GM18505 (cell line): Measurements from ENCODE around the gene PEX11B.
"Not testable (repeated sequence)": the region's sequence is repeated elsewhere in the genome, so short reads cannot be mapped to it uniquely, and the experiment has no call there.

Experiments used
- ATAC-seq: cut with Tn5 transposase; IDR thresholded peaks from one replicate; pipeline ENCODE4 v1.9.1; 2021; ENCODE audit not compliant: unreplicated experiment
- POLR2A ChIP-seq: IDR thresholded peaks from 4 replicates; pipeline ENCODE4 v1.6.1; 2011; ENCODE audit warnings: borderline replicate concordance; ENCODE audit not compliant: insufficient read depth, insufficient read length; ENCODE audit errors: extremely low read depth

PEX11B gene

DNA sequence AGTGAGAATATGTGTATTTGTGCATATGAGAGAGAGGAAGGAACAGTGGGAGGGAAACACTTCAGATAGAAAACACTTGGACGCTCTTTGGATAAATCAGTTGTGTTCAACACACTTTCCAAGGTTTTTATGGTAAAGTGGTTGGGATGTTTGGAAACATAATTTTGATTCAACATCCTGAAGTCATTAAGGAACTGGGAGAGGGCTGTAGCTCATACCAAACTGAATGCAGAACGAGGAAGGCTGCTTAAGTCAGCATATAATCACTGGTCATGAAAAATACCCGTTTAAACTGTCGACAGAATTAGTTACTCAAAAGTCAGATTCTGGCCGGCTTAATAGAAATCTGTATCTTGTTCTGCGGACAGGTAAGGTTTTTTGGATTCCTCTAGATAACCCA, 24.4 kb upstream of the PEX11B start:
- no peak for TF ChIP-seq POLR2A

DNA sequence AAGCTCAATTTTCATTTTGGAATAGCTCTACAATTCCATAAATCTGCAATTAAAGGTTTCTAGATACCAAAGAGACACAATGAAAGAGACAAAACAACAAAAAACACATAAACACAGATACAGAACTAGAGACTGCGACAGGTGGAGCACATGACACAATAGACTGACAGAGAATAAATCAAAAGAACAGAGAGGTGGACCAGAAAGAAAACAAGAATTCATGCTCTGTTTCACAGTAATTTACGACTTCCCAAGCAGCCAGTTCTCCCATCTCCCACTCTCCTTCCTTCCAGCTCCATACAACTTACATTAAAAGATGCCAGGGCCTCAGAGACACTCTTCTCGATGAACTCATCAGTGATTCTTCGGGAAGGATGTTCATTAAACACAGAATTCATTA, 23.9 kb upstream of the PEX11B start:
- ATAC-seq: no peak
- no peak for TF ChIP-seq POLR2A

More for the DNA sequence above, 24.4 kb upstream of the PEX11B start:
- no peak for ATAC-seq

DNA sequence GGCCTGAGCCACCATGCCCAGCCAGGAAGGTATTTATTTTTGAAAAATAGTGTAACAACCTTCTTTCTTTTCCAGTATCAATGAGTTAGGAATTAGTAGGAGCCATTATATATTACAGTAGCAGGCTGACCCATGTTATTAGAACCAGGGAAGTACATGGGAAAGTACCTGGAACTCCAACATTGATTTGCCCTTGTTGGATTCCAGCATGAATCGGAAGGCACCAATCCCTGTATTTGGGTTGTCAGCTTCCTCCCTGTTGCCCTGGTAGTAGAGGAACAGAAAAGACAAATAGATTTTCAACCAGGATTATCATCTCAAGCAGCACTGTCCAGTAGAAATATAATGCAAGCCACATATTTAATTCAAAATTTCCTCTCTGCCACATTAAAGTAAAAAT, 18.9 kb upstream of the PEX11B start:
- no peak for TF ChIP-seq POLR2A
- no peak for ATAC-seq

DNA sequence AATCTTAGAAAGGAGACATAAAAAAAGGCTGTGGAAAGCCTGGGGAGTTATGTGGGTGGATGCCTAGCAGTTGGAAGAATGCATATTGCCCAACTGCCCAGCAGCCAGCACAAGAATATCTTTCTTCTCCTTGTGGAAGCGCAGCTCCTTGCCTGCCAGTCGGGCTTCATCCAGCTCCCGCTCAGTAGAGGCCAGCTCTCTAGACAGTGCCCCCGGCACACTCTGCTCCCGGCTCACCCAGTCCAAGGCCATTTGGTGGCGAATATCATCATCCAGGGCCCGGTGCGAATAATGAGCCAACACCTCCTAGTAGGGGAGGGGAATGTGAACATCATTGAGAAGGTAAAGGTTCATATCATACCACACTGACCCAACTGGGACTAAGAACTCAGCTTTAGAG, 17.7 kb upstream of the PEX11B start:
- no peak for TF ChIP-seq POLR2A
- no peak for ATAC-seq

GRCh38 chr1:145935708-145936107, 17.2 kb upstream of the PEX11B start:
- TF ChIP-seq POLR2A: no peak
- no peak for ATAC-seq

- ATAC-seq: not testable (repeated sequence)
Measured at GRCh38 chr1:145932522-145933009, 14.0 kb upstream of the PEX11B start.

GRCh38 chr1:145927916-145928643, 9.6 kb upstream of the PEX11B start:
- peak; percentile 41 for TF ChIP-seq POLR2A
- no peak for ATAC-seq

DNA sequence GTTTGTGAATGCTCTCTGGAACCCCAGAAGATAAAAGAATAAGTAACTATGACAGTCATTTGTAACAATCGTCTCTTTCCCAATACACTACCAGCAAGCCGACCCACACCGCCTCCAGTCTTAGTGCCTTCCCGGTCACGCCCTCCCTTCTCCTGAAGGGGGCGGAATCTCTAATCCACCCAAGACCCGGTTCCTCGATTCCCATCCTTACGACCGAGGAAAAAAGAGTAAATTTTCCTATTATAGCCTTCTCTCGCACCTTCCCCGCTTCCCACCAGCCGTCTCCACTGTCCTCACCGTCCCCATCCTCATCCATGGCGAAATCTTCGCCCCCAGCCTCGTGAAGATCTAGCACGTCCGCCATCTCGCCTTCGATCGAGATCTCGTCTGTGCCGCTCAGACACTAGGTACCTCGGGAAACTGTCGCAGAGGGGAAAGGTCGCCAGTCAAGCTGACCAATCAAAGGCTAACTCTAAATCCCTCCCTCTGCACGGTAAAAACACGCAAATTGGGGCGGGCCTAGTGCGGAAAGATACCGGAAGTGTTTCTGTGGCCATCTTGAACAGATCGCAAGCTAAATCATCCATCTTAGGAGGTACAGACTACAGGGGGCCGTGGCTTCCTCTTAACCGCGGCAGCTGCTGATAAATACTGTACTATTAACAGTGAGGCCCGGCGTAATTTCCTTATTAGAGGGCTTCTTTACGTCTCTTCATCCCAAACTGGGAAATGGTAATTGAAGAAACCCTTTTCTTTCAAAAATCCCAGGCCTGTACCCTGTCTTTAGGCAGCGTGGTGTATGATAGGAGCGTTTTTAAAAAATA, 8.8 kb upstream of the PEX11B start, which contains the start of gene RBM8A:
Gene RBM8A, minus strand, starts transcription at position 422 of the 824 bp plus-strand sequence. Its CDS starts 58 bp downstream, at position 364.
- peak; percentile 96 for TF ChIP-seq POLR2A
- ATAC-seq: peak; percentile 90

DNA sequence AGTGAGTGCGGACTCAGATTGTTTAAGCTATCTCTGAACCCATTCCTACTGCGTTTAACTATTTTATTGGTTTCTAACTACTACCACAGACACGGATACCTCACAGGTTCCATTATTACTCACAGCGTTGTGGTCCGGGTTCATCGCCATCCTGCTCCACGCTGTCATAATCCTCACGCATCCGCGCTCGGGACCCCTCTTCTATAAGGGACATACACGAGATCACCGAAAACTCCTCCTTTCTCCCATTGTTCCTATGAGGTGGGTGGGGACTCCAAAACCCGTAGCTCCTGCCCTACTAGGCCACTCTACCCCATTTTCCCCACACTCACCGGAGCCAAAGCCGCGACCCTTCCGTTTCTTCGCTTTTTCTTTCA, 8.2 kb upstream of the PEX11B start:
- TF ChIP-seq POLR2A: no peak
- ATAC-seq: no peak

DNA sequence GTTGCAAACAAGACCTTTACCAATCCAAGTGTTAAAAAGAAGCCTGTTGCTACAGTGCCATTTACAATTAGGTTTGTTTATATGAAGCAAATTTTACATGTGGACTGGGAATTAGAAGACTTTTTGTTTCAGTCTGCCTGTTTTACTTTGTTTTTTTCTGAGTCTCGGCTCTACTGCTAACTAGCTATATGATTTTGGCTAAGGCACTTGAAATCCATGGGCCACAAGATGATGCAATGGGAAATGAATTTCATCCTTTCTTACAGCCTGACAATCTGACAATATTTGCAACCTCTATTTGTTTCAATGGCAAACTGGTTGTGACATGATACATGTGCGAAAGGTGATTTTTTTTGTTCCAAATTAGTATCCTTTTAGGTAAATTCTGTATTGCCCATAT, 3.7 kb upstream of the PEX11B start:
- TF ChIP-seq POLR2A: no peak
- no peak for ATAC-seq

GRCh38 chr1:145920297-145920696, 1.8 kb upstream of the PEX11B start:
- ATAC-seq: not testable (repeated sequence)

- ATAC-seq: no peak
- no peak for TF ChIP-seq POLR2A
Measured at GRCh38 chr1:145918992-145919939, 749 bp upstream of the PEX11B start.

GRCh38 chr1:145917595-145917994, 922 bp downstream of the PEX11B start:
- no peak for ATAC-seq
- TF ChIP-seq POLR2A: no peak
